Measurements from ENCODE around the gene MARK4.

- no peak for TF ChIP-seq EZH2 (IDR thresholded peaks at IDR 0.05; ENCODE audit: insufficient read depth, poor library complexity, severe bottlenecking)
- TF ChIP-seq EZH2phosphoT487 (IDR thresholded peaks at IDR 0.05; ENCODE audit: insufficient read depth, low read depth): no peak
These were observed 64.2 kb downstream of the MARK4 start for GRCh38 chr19:45315304-45315703.

Measured in GM23248 (cell line).